Measurements from ENCODE around the gene SPTLC3. TPM values are rescaled to one million over a fixed set of nuclear protein-coding genes. Genes with fewer than 3 reads are reported as not detected.

Gene SPTLC3
- total RNA-seq, 4 donors from 2014 or later: 6.4 to 10.9 (median 7.7) TPM

DNA sequence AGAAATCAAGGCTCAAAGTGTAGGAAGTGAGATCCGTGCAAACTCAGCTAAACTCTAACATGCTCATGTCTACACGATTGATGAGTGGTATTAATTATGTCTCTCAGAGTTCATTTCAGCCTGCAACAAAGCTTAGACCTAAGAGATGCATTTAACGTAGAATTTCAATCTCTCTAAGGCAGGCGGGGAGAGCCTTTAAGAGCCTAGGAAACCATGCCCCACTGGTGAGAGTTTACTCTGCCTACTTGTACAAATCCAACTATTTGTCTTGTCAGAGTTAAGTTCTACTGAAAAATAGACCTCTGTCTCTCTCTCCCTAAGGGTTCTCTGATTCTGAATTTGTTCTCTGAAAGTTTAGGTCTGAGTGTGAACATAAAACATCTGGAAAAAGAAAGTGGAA lies 100.9 kb downstream of the SPTLC3 start:
- TF ChIP-seq, protein P1, sequence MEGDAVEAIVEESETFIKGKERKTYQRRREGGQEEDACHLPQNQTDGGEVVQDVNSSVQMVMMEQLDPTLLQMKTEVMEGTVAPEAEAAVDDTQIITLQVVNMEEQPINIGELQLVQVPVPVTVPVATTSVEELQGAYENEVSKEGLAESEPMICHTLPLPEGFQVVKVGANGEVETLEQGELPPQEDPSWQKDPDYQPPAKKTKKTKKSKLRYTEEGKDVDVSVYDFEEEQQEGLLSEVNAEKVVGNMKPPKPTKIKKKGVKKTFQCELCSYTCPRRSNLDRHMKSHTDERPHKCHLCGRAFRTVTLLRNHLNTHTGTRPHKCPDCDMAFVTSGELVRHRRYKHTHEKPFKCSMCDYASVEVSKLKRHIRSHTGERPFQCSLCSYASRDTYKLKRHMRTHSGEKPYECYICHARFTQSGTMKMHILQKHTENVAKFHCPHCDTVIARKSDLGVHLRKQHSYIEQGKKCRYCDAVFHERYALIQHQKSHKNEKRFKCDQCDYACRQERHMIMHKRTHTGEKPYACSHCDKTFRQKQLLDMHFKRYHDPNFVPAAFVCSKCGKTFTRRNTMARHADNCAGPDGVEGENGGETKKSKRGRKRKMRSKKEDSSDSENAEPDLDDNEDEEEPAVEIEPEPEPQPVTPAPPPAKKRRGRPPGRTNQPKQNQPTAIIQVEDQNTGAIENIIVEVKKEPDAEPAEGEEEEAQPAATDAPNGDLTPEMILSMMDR (IDR thresholded peaks at IDR 0.05; ENCODE audit: low read depth): no peak

DNA sequence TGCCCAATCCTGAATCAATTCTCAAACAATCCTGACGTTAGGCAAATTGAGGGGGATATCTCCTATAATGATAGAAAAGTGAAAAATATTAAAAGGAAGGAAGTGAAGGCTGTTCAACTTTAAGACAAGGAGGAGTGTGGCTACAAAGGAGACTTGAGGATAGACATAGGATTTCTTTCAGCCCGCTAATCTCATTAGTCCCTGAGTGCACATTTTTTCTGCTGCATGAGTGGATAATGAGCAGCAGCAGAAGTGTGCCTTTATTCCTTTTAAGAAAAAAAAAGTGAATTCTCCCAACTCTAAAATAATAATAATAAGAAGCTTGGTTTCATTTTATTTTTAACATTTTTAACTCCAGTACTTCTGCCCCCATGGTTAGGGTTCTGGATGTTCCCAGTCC lies 102.0 kb downstream of the SPTLC3 start:
- TF ChIP-seq, protein P1 (IDR thresholded peaks at IDR 0.05; ENCODE audit: low read depth): no peak

DNA sequence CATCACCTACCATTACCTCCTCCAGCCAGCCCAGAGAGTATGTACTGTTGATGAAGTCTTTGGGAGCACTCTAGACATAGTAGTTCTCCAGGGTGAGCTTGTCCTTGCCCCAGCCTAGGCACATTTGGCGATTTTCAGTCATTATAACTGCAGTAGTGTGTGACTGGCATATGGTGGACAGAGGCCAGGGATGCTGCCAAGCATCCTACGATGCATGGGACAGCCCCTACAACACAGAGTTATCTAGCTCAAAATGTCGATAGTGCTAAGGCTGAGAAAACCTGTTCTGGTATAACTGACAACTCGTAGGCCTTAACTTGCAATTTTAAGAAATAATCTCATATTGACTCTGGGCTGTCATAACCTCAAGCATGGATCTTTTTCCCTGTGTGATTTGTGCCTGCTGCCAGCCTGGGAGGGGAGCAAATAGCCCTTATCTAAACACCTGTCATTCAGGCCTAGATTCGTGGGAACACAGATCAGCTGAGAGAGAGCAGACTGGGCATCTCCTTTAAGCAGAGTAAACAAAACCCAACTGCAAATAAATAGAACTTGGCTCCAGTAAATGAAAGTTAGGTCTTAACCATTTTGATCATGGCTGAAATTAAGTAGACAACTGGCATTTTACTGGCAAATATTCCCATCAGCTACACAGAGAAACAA lies 102.6 kb downstream of the SPTLC3 start:
- TF ChIP-seq, protein P1 (IDR thresholded peaks at IDR 0.05; ENCODE audit: low read depth): no peak

DNA sequence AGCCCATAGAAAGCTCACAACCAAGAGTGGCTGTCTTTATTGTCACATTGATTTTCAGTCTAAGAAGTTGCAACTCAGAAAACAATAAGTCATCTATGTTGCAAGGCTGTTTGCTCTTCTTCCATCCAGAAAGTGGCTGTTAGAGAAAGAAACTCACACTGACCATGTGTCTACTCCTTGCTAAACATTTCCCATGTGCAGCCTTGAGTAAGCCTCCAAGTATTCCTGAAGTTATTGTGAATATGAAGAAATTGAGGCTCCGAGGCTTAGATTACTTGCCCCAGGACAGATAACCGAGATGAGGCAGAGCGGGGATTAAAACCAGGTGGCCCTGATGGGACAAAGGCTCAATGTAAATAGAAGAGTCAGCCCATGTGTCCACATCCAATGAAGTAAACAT lies 105.0 kb downstream of the SPTLC3 start:
- TF ChIP-seq, protein P1 (IDR thresholded peaks at IDR 0.05; ENCODE audit: low read depth): no peak

DNA sequence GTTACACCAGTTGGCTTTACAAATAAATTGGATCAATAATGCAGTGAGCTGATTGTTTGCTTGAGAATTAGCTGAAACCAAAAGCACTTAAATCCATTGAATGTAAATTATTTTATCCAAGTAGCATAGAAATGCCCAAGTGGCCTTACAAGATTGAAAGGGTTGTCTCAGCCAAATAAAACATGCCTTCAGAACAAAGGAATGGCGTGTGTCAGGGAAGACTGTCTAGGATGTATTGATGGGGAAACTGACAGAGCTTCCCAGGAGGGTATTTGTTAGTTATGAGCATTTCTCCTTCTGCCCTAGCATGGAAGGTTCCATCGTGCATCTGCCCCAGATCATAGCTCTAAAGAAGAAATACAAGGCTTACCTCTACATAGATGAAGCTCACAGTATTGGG lies 108.4 kb downstream of the SPTLC3 start:
- TF ChIP-seq, protein P1 (IDR thresholded peaks at IDR 0.05; ENCODE audit: low read depth): no peak

DNA sequence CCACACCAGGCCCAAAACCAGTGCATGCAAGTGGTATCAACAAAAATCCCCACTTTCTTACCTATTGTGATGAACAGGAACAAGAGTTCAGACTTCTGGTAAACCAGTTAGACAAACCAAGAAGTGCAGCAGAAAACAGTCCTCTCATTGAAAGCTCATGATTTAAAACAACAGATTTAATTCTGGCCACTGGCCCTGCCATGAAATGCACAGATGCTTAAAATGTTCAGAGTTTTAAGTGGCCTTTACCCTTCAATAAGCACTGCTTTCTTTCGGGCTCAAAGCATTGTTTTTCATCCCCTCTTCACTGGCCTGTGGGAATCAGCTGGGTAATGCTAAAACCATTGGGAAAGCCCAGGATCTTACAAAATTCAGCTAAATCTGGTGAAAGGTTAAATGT lies 109.9 kb downstream of the SPTLC3 start:
- TF ChIP-seq, protein P1 (IDR thresholded peaks at IDR 0.05; ENCODE audit: low read depth): no peak

DNA sequence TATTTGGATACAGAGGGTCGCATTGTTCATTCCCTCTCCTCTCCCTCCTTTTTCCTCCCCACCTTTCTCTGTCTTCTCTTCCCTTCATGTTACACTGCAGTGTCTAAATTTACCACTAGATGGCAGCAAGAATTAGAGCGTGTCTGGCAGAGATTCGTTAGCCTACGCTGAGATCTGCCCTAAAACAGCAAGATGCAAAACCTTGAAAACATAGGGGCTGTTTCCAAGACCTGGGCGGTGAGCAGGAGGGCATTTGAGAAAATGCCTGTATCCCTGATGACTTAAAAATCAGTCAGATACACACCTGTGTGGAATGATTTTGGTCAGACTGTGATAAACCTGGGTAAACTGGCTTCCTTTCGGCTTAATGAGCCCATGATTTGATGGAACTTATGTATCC lies 110.8 kb downstream of the SPTLC3 start:
- TF ChIP-seq, protein P1 (IDR thresholded peaks at IDR 0.05; ENCODE audit: low read depth): no peak

All from subcutaneous adipose tissue (tissue), 4 donors.